Measurements from ENCODE around the gene CBARP. TPM values are rescaled to one million over a fixed set of nuclear protein-coding genes. Genes with fewer than 3 reads are reported as not detected.

Gene CBARP
- total and polyA plus RNA-seq, 2 donors (not counting 1 experiment from before 2014, with no cell fraction given), result 0.31 to 1.5 TPM

- H3K4me2 ChIP-seq (ENCODE audit: extremely low read depth, insufficient read depth, low read length), result no peak overlapping the region
- TF ChIP-seq EZH2 (IDR thresholded peaks at IDR 0.05; ENCODE audit: low read length, missing control alignments) (no peak), CTCF (conservative IDR thresholded peaks at IDR 0.05 in 1 of 2, IDR thresholded peaks at IDR 0.05 in 1 of 2; ENCODE audit: low read depth in 1 of 2, low read length in 2 of 2) (no peak)
- H4K20me1 ChIP-seq (ENCODE audit: control insufficient read depth, extremely low read depth, insufficient read depth, low read length), result no peaks in the 10 kb centered on the region
- no peaks in the 10 kb centered on the region for H3K36me3 ChIP-seq (ENCODE audit: control insufficient read depth, insufficient read depth, low read length)
- H3K9ac ChIP-seq (ENCODE audit: insufficient read depth, low read length), result no peak overlapping the region
- H3K27me3 ChIP-seq (ENCODE audit: control insufficient read depth, insufficient read depth, low read length), result no peaks in the 10 kb centered on the region
- no peaks in the 10 kb centered on the region for H3K4me1 ChIP-seq (ENCODE audit: control insufficient read depth, extremely low read depth, insufficient read depth, low read length)
- no peaks in the 10 kb centered on the region for H3K79me2 ChIP-seq (ENCODE audit: control insufficient read depth, insufficient read depth, low read length)
- H2AFZ ChIP-seq (ENCODE audit: low read length), result no peak overlapping the region
- peak in 1 of 2 donors; percentile 71 for DNase-seq (ENCODE audit: low read depth in 2 of 2)
- H3K9me3 ChIP-seq (ENCODE audit: control insufficient read depth, insufficient read depth, low read depth, low read length), result no peaks in the 10 kb centered on the region
- no peak overlapping the region for H3K4me3 ChIP-seq (replicated peaks in 1 of 4; ENCODE audit: control extremely low read depth in 1 of 4, insufficient read depth in 1 of 4, low read depth in 3 of 4, low read length in 4 of 4)
- no peak overlapping the region for H3K27ac ChIP-seq (ENCODE audit: insufficient read depth, low read length)
These were observed 48.4 kb downstream of the CBARP start for GRCh38 chr19:1189419-1189818.

- Histone ChIP-seq H3K27me3 (ENCODE audit: control insufficient read depth, insufficient read depth, low read length) (no peaks in the 10 kb centered on the region), H3K4me2 (ENCODE audit: extremely low read depth, insufficient read depth, low read length) (no peak overlapping the region), H4K20me1 (ENCODE audit: control insufficient read depth, extremely low read depth, insufficient read depth, low read length) (no peaks in the 10 kb centered on the region), H3K27ac (ENCODE audit: insufficient read depth, low read length) (no peak overlapping the region), H3K9me3 (ENCODE audit: control insufficient read depth, insufficient read depth, low read depth, low read length) (no peaks in the 10 kb centered on the region), H3K9ac (ENCODE audit: insufficient read depth, low read length) (no peak overlapping the region), H3K79me2 (ENCODE audit: control insufficient read depth, insufficient read depth, low read length) (no peaks in the 10 kb centered on the region), H2AFZ (ENCODE audit: low read length) (no peak overlapping the region), H3K4me1 (ENCODE audit: control insufficient read depth, extremely low read depth, insufficient read depth, low read length) (peaks cover 7% of the 10 kb centered on the region), H3K4me3 (replicated peaks in 1 of 4; ENCODE audit: control extremely low read depth in 1 of 4, insufficient read depth in 1 of 4, low read depth in 3 of 4, low read length in 4 of 4) (no peak overlapping the region), H3K36me3 (ENCODE audit: control insufficient read depth, insufficient read depth, low read length) (no peaks in the 10 kb centered on the region)
- TF ChIP-seq EZH2 (IDR thresholded peaks at IDR 0.05; ENCODE audit: low read length, missing control alignments), result no peak
- no peak for TF ChIP-seq CTCF (conservative IDR thresholded peaks at IDR 0.05 in 1 of 2, IDR thresholded peaks at IDR 0.05 in 1 of 2; ENCODE audit: low read depth in 1 of 2, low read length in 2 of 2)
- peak in 1 of 2 donors; percentile 38 for DNase-seq (ENCODE audit: low read depth in 2 of 2)
These were observed 54.1 kb downstream of the CBARP start for GRCh38 chr19:1183543-1184172.

GRCh38 chr19:1182727-1183126, 55.1 kb downstream of the CBARP start:
- Histone ChIP-seq H3K36me3 (ENCODE audit: control insufficient read depth, insufficient read depth, low read length) (no peaks in the 10 kb centered on the region), H3K27me3 (ENCODE audit: control insufficient read depth, insufficient read depth, low read length) (no peaks in the 10 kb centered on the region), H2AFZ (ENCODE audit: low read length) (no peak overlapping the region), H3K27ac (ENCODE audit: insufficient read depth, low read length) (no peak overlapping the region), H3K79me2 (ENCODE audit: control insufficient read depth, insufficient read depth, low read length) (no peaks in the 10 kb centered on the region), H3K4me2 (ENCODE audit: extremely low read depth, insufficient read depth, low read length) (no peak overlapping the region), H4K20me1 (ENCODE audit: control insufficient read depth, extremely low read depth, insufficient read depth, low read length) (no peaks in the 10 kb centered on the region), H3K4me3 (replicated peaks in 1 of 4; ENCODE audit: control extremely low read depth in 1 of 4, insufficient read depth in 1 of 4, low read depth in 3 of 4, low read length in 4 of 4) (no peak overlapping the region), H3K9me3 (ENCODE audit: control insufficient read depth, insufficient read depth, low read depth, low read length) (no peaks in the 10 kb centered on the region), H3K4me1 (ENCODE audit: control insufficient read depth, extremely low read depth, insufficient read depth, low read length) (peaks cover 10% of the 10 kb centered on the region), H3K9ac (ENCODE audit: insufficient read depth, low read length) (no peak overlapping the region)
- no peak for DNase-seq (ENCODE audit: low read depth in 2 of 2)
- TF ChIP-seq CTCF (conservative IDR thresholded peaks at IDR 0.05 in 1 of 2, IDR thresholded peaks at IDR 0.05 in 1 of 2; ENCODE audit: low read depth in 1 of 2, low read length in 2 of 2) (no peak), EZH2 (IDR thresholded peaks at IDR 0.05; ENCODE audit: low read length, missing control alignments) (no peak)
